T-helper 2 cell treated with Interferon-gamma antibody and Interleukin-4, amounts not matched to agents 5 μg/mL and 100 μg/mL, for 36 hours (primary cell): ENCODE measurements around the gene KLRG1.

Experiments used
- DNase-seq: peaks from one replicate; pipeline ENCODE4 v3.0.0; 2021; ENCODE audit warnings: low spot score
- H3K27ac Mint-ChIP-seq: one replicate; pipeline ENCODE4 v1.8.0; 2021; ENCODE audit warnings: mild to moderate bottlenecking, mixed read lengths
- H3K27me3 Mint-ChIP-seq: one replicate; pipeline ENCODE4 v1.8.0; 2021; ENCODE audit warnings: low read depth, mixed read lengths
- H3K36me3 Mint-ChIP-seq: one replicate; pipeline ENCODE4 v1.8.0; 2021; ENCODE audit warnings: low read depth, mixed read lengths
- H3K4me1 Mint-ChIP-seq: one replicate; pipeline ENCODE4 v1.8.0; 2021; ENCODE audit warnings: low read depth, mixed read lengths
- H3K4me3 Mint-ChIP-seq: one replicate; pipeline ENCODE4 v1.8.0; 2022; ENCODE audit warnings: mild to moderate bottlenecking, moderate library complexity, mixed read lengths
- H3K9me3 Mint-ChIP-seq: one replicate; pipeline ENCODE4 v1.8.0; 2021; ENCODE audit warnings: mixed read lengths

The KLRG1 gene

DNA sequence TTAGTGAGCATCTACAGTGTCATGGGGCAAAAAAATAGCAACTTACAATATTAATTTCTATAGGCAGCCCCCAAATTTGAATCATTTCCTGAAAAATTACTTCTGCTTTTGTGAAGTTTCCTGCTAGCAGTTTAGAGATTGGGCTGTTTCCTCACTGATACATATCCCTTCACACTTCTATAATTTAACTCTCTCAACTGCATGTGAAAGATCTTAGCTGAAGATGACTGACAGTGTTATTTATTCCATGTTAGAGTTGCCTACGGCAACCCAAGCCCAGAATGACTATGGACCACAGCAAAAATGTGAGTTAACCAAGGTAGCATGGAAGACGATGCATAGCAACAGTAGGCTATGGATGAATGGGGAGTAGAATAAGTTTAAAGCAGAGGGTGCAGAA is at the start of gene KLRG1:
Gene KLRG1, plus strand, starts transcription at position 134 of the 400 bp plus-strand sequence. Its CDS starts 90 bp downstream, at position 224.
- no peaks in the 10 kb centered on the region for H3K9me3 Mint-ChIP-seq
- peak within 1 kb of the TSS; percentile 4 for H3K27ac Mint-ChIP-seq
- peak within 1 kb of the TSS; percentile 32 for H3K4me3 Mint-ChIP-seq
- peaks cover 3% of the 10 kb centered on the region for H3K36me3 Mint-ChIP-seq
- no peak for DNase-seq
- H3K4me1 Mint-ChIP-seq, result peaks cover 36% of the 10 kb centered on the region
- H3K27me3 Mint-ChIP-seq, result peaks cover 7% of the 10 kb centered on the region

DNA sequence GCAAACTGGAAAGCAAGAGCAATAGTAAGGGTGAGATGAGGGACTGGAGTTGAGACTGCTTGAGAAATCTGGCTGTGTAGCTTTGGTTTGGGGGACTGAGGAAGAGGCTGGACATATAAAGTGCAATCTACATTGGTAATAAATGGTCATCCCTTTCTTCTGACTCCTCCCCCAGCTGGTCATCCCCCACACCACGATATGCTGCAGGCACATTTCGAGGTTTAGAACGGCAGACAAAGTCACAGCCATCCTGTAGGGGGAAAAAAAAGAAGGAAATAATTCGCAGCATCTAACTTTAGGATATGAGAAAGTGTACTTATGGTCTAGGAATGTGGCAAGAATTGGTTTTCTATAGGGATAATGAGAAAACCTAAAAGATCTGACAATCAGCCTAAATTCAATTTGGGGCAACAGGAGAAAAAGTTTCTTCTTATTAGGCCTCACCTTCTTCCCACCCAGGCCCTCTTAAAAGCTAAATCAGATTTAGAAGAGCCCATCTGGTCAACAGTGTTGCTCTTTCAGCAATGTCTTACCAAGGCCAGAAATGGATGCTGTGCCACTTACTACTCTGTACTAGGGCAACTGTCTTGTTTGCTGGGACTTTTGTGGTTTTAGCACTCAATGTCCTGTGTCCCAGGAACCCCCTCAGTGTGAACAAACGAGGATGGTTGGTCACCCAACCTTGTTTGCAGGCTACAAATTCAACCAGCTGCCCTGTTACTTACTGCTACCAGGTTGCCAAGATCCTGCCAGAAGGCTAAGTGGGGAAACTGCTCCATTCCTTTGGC is 47.5 kb upstream of the KLRG1 start:
- H3K4me1 Mint-ChIP-seq, result peaks cover 9% of the 10 kb centered on the region
- DNase-seq, result no peak
- no peak overlapping the region for H3K27ac Mint-ChIP-seq
- no peak overlapping the region for H3K4me3 Mint-ChIP-seq
- H3K9me3 Mint-ChIP-seq, result no peaks in the 10 kb centered on the region
- H3K36me3 Mint-ChIP-seq, result peaks cover 48% of the 10 kb centered on the region
- no peaks in the 10 kb centered on the region for H3K27me3 Mint-ChIP-seq

DNA sequence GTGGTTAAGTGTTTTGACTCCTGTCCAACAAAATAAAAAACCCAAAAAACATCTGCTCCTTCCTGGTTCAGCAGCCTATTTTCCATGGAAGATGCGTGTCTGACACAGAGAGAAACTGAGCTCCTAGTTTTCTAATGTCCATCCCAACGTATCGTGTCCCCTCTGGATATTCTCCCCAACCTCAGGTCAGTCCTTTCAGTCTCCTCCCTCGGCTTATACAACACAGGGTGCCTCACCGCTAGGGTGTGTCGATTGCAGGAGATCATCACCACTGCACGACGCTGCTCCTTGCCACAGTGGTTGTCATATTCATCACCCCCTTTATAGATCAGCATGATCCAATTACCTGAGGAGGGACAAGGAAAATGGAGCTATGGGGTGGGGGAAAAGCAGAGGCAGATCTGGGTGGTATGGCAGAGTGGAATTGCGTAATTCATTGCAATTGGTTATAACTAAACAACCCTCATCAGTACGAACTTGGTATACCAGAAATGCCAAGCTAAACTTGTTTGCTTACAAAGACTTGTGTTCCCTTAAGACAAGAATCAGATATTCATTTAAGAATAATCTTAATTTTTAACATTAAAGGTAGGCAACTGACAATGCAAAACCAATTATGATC is 45.7 kb upstream of the KLRG1 start:
- no peak overlapping the region for H3K4me3 Mint-ChIP-seq
- no peak for DNase-seq
- H3K9me3 Mint-ChIP-seq, result no peaks in the 10 kb centered on the region
- H3K36me3 Mint-ChIP-seq, result peaks cover 51% of the 10 kb centered on the region
- H3K27me3 Mint-ChIP-seq, result no peaks in the 10 kb centered on the region
- peaks cover 21% of the 10 kb centered on the region for H3K4me1 Mint-ChIP-seq
- no peak overlapping the region for H3K27ac Mint-ChIP-seq

DNA sequence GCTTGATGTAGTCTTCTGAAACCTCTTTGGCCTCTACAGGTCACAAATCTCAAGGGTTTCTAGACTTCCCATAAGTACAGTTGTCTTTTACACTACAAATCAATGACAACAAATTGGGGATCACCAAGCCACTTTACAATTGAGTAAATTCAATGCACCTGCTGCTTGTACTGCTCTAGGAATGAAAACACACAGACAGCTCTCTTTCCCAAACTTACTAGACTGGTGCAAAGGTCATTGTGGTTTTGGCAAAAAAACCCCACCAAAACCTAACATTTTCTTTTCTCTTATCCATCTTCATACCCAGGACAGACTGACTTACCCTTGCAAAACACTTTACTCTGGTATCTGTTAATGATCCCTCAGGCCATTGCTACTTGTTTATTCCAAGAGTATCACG is 42.6 kb upstream of the KLRG1 start:
- H3K36me3 Mint-ChIP-seq, result peaks cover 54% of the 10 kb centered on the region
- peak overlapping the region; percentile 51 for H3K4me3 Mint-ChIP-seq
- H3K9me3 Mint-ChIP-seq, result no peaks in the 10 kb centered on the region
- peaks cover 32% of the 10 kb centered on the region for H3K4me1 Mint-ChIP-seq
- no peaks in the 10 kb centered on the region for H3K27me3 Mint-ChIP-seq
- no peak for DNase-seq
- H3K27ac Mint-ChIP-seq, result peak overlapping the region; percentile 8

DNA sequence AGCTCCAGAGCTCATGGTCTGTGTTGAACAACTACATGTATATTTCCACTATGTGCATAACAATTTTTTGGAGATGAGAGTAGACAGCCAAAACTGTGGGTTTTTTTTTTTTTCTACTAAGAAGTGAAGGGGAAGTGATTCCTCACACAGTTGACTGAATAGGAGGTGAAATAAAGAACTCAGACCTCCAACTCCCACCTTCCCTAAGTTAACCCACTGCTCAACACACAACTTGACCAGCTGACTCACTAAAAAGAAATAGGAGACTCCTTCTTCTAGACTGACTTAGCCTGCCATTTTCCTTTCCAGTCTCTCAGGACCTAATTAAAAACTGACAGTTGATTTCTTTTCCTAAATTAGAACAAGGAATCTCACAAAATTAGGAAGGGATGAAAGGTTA is 41.6 kb upstream of the KLRG1 start:
- no peak for DNase-seq

DNA sequence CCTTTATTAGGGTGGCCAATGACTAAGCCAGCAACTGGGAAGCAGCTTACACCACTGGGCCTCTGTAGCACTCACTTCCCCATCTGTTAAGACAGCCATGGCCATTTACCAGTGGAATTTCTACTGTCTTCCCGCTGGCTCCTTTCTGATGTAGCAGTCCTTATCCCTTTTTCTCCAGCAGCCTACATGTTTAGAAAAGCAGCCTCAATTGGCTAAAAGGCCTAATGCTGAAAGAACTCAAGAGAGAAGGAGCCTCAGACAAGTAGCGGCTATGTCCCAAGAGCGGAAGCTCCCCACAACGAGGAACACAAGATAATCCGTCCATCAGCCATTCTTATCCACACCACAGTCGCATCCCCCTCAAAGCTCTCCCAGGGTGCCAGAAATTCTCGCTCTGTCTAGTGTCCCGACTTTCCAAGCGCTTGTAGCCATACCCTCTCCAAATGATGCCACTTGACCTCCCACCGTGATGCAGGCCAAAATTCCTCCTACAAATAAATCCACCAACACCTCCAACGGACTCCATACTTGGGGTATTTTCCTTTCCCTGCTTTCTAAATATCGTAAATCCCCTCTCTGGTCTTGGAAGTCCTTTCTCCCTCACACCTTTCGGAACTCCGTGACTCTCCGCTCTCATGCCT is 40.5 kb upstream of the KLRG1 start:
- H3K27me3 Mint-ChIP-seq, result no peaks in the 10 kb centered on the region
- H3K4me1 Mint-ChIP-seq, result peaks cover 49% of the 10 kb centered on the region
- H3K27ac Mint-ChIP-seq, result peak overlapping the region; percentile 89
- H3K4me3 Mint-ChIP-seq, result peak overlapping the region; percentile 99
- peaks cover 51% of the 10 kb centered on the region for H3K36me3 Mint-ChIP-seq
- peak; percentile 10 for DNase-seq
- H3K9me3 Mint-ChIP-seq, result peaks cover 10% of the 10 kb centered on the region

More for the DNA sequence above, 41.6 kb upstream of the KLRG1 start:
- H3K36me3 Mint-ChIP-seq, result peaks cover 48% of the 10 kb centered on the region
- peaks cover 38% of the 10 kb centered on the region for H3K4me1 Mint-ChIP-seq
- no peak overlapping the region for H3K27ac Mint-ChIP-seq
- peaks cover 3% of the 10 kb centered on the region for H3K9me3 Mint-ChIP-seq
- no peaks in the 10 kb centered on the region for H3K27me3 Mint-ChIP-seq
- H3K4me3 Mint-ChIP-seq, result peak overlapping the region; percentile 99

DNA sequence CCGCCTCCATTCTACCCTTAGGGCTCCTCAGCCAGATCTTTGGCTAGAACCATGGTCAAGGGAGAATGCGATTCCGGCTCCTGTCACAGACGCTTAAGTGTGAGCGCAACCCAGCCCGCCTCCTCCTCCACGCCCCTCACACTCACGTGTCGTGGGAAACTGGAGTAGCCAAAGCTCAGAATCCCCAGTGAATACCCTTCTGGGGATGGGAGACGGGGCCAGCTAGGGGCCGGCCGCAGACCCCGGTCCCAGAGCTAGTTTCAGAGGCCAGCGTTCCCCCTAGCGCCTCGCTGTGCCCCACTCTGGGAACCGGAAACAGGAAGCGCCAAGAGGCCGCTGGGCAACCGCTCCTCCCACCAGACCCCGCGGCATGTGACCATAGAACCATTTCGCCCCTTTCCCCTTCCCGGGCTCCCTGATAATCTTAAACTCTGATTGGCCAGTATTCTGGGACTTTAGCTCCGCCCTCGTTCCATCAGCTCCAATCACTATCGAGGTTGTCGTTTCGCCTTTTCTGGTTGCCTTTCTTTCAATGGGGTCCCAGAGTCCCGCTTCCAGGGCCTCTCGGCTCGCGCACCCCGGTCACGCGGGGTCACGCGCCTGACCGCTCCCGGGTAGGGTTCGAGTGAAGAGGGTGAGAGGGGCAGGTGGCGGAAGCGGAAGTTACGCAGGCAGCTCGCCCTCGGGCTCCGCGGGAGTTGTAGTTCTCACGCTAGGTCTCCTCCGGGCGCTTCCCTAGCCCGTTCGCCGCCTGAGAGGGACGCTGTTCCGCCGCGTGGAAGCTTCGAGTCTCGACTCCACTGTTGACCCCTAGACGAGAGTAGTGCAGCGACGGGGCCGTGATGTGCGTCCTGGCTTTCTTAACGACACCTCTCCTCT is 39.8 kb upstream of the KLRG1 start, which contains the start of gene M6PR:
Gene M6PR, minus strand, starts transcription at position 304 of the 879 bp plus-strand sequence. CDS start 3,241 bp downstream, outside the sequence.
- Mint-ChIP-seq H3K4me3 (peak within 1 kb of the TSS; percentile 99), H3K4me1 (peaks cover 57% of the 10 kb centered on the region)

DNA sequence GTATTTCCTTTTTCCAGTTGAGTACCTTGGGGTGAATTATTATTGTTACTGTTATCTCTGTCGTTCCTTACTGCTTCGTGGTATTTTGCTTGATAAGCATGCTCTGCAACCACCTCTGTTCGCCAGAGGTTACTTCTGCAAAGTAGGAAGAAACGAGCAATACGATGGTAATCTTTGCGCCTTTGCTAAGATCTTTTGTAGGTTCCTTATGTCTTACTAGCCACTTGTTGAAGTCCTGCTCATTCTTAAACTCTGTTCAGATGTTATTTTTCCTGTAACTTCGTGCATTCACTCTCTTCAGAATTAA is 39.2 kb upstream of the KLRG1 start:
- H3K27me3 Mint-ChIP-seq, result no peaks in the 10 kb centered on the region
- no peak for DNase-seq
- peaks cover 13% of the 10 kb centered on the region for H3K9me3 Mint-ChIP-seq
- H3K4me3 Mint-ChIP-seq, result peak overlapping the region; percentile 99
- H3K36me3 Mint-ChIP-seq, result peaks cover 51% of the 10 kb centered on the region
- peak overlapping the region; percentile 89 for H3K27ac Mint-ChIP-seq
- peaks cover 57% of the 10 kb centered on the region for H3K4me1 Mint-ChIP-seq

More for the DNA sequence above, 39.8 kb upstream of the KLRG1 start, which contains the start of gene M6PR:
- peak within 1 kb of the TSS; percentile 89 for H3K27ac Mint-ChIP-seq
- H3K9me3 Mint-ChIP-seq, result peaks cover 13% of the 10 kb centered on the region
- peak; percentile 92 for DNase-seq
- peaks cover 54% of the 10 kb centered on the region for H3K36me3 Mint-ChIP-seq
- H3K27me3 Mint-ChIP-seq, result no peaks in the 10 kb centered on the region

DNA sequence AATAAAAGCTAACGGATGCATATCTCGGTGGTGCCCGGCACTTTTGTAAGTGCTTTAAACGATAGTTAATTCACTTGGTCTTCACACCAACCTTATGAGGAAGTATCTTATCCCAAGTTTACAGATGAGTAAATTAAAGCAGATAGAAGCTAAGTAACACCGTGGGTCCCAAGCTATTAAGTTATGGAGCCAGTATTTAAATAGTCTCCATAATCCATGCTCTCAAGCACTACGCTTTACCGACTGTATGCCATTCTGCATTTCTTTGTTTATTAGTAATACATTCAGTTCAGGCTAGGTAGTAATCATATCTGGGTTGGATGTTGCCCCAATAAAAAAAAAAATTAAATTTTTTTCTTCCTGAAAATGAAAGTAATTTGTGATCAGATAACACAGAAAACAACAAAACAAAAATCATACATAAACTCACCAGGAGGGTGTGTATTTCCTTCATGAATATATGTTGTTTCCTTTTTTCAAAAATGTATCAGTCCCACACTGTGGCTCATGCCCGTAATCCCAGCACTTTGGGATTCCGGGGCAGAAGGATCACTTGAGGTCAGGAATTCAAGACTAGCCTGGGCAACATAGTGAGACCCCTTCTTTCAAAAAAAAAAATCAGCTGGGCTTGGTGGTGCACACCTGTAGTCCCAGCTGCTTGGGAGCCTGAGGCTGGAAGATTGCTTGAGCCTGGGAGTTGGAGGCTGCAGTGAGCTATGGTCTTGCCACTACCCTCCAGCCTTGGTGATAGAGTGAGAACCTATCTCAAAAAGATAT is 38.5 kb upstream of the KLRG1 start:
- H3K4me3 Mint-ChIP-seq, result peak overlapping the region; percentile 99
- no peak for DNase-seq
- peaks cover 13% of the 10 kb centered on the region for H3K9me3 Mint-ChIP-seq
- H3K4me1 Mint-ChIP-seq, result peaks cover 57% of the 10 kb centered on the region
- peaks cover 45% of the 10 kb centered on the region for H3K36me3 Mint-ChIP-seq
- H3K27ac Mint-ChIP-seq, result peak overlapping the region; percentile 89
- no peaks in the 10 kb centered on the region for H3K27me3 Mint-ChIP-seq

DNA sequence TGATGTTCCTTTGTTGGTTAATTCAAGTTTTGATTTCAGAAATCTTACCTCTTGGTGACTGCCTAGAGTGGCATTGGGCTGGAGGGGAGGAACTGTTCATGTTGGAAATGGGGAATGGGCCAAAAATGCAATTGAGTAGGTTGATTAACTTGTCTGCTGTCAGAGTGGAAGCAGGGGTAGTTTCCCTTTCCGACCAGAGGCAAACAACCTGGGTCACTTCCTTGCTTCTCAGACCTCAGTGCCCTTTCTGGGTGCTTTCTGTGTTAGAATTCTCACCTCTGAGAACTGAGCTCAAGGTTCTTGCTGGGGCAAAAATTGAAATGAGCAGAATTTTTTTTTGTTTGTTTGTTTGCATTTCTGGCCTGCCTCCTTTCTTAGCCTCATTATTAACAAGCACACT is 37.6 kb upstream of the KLRG1 start:
- Mint-ChIP-seq H3K4me1 (peaks cover 49% of the 10 kb centered on the region), H3K27ac (peak overlapping the region; percentile 79), H3K36me3 (peaks cover 41% of the 10 kb centered on the region), H3K9me3 (peaks cover 13% of the 10 kb centered on the region), H3K4me3 (peak overlapping the region; percentile 99), H3K27me3 (no peaks in the 10 kb centered on the region)
- peak; percentile 20 for DNase-seq

DNA sequence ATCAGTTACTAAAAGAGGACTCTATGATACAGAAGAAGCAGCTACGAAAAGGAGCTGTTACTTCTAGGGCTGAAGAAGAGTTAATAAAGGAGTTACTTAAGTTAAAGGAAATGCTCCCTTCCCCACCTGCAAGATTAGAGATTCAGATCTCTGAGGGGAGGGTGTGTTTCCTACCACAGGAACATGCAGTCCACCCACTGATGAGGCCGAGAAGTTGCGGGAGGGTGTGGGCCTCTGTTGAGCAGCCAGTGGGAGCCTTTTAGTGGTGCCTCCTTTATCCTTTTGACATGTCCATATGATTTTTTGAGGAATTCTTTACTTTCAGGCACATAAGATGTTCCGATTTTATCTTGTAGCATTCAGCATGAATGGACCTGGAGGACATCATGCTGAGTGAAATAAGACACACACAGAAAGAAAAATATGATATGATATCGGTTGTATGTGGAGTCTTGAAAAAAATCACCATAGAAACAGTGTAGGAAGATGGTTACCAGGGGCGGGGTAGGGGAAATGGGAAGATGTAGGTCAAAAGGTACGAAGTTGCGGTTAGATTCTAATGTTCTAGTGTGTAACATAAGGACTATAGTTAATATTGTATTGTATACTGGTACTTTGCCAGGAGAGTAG is 35.5 kb upstream of the KLRG1 start:
- Mint-ChIP-seq H3K4me3 (peak overlapping the region; percentile 60), H3K9me3 (peaks cover 20% of the 10 kb centered on the region), H3K36me3 (peaks cover 48% of the 10 kb centered on the region), H3K27ac (peak overlapping the region; percentile 85), H3K27me3 (no peaks in the 10 kb centered on the region), H3K4me1 (peaks cover 35% of the 10 kb centered on the region)
- peak; percentile 29 for DNase-seq

DNA sequence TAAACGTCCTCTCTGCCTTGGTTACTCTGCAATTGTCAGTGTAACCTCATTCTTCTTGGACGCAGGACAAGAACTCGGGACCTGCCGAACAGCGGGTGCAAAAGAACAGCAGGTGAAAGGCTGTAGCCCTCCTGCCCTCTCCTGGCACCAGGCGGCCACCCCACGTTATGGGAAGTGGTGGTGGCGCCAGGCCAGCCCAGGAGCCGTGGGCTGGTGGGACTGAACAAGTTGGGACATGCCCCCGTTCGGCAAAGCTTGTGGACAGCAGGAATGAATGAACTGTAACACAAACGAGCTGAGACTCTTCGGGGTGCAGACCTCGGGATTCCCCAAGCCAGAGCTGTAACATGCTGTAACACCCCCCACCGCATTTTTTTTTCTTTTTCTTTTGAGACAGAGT is 33.3 kb upstream of the KLRG1 start:
- DNase-seq, result no peak
- Mint-ChIP-seq H3K27me3 (no peaks in the 10 kb centered on the region), H3K27ac (no peak overlapping the region), H3K4me1 (peaks cover 33% of the 10 kb centered on the region), H3K4me3 (no peak overlapping the region), H3K9me3 (peaks cover 21% of the 10 kb centered on the region), H3K36me3 (peaks cover 51% of the 10 kb centered on the region)
